EH (cell line): Measurements from ENCODE around the gene CAMTA1.

Experiments used
- DNase-seq: peaks from one replicate; pipeline ENCODE4 v3.0.0-alpha.2; 2015; ENCODE audit warnings: low read depth

CAMTA1 gene

DNA sequence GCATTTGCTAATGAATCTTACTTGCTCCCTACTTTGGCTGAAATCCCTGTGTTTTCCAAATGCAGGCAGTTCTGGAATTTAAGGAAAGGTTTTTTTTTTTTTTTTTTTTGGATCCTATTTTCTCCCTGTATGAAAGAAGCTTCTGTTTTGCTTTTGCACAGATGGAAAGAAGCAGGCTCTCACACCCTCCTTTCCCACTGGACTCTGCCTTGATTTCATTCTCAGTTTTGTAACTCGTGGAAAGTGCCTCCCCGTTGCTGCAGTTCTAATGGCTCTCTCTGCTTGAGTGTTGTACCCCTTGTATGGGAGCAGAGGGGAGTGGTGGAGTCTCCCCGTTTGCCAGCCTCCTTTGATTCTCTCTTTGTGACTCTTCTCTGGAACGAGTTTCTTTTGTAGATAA is 291.9 kb downstream of the CAMTA1 start:
- no peak for DNase-seq

DNA sequence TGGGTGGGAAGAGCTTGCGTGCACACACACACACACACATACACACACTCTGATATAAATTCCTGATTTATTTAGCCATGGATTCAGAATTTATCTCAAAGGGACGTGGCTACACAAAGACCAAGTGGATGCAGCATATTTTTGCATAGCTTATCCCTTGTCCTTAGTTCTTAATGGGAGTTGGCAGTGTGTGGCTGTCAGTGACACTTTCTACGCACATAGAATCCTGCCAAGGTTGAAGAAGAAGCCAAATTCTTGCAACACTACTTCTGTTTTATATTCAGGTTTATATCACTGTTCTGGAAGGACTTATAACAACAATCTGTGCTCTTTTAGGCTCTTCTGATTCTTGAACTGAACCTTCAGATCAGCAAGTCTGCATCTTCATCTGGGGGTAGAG is 292.7 kb downstream of the CAMTA1 start:
- no peak for DNase-seq

DNA sequence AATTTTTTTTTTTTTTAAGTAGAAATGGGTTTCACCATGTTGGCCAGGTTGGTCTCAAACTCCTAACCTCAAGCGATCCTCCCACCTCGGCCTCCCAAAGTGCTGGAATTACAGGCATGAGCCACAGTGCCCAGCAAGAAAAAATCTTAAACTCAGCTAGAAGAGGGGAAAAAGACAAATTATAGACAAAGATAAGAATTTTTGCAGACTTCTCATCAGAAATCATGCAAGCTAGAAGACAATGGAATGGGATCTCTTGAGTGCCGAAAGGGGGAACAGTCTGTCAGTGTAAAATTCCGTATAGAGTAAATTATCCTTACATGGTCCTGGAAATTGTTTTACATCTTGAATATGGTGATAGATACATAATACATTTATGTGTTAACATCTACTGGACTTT is 294.4 kb downstream of the CAMTA1 start:
- DNase-seq = no peak

DNA sequence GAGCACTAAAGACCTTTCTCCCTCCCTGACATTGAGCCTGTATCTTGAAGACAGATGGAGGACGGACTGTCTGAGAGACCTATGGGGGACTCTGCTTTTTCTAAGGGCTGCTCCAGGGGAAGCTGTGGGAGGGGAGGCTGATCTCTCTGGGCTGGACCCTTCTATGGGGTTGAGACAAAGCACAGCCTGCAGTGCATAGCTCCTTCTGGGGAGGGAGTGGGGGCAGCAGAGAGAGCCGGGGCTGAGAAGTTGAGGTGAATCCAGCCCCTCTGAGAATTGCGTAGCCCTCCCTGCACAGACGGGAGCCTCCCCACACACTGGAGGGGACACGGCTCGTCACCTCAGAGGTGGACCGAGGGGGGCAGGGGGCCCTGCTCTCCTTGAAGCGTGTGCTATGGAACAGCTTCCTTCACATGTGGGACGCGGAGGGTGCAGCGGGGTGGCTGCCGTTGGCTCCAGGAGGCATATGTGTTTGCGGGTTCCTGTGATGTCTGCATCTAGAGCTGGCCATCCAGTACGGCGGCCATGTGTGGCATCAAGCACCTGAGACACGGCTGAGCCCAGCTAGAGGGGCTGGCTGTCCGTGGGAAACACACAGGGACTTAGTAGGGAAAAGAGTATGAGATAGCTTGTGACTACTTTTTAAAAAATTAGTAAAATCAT is 299.1 kb downstream of the CAMTA1 start:
- DNase-seq = no peak

DNA sequence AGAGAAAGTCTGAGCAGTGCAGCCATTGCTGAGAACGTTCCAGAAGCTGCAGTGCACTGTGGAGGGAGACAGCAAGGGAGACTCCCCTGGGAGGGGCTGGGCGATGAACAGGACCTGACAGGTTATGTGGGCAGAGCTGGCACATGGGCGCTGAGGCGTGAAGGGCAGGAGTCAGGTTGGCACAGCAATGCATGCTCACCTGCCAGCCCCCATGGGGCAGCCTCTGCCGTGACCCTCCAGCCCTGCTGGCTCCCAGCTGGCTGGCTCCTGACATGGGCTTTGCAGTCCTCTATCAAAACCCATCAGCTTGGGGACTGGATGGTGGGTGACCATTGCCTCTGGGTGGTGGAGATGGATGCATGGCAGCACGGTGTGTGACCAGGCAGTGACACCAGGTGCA is 300.3 kb downstream of the CAMTA1 start:
- no peak for DNase-seq

DNA sequence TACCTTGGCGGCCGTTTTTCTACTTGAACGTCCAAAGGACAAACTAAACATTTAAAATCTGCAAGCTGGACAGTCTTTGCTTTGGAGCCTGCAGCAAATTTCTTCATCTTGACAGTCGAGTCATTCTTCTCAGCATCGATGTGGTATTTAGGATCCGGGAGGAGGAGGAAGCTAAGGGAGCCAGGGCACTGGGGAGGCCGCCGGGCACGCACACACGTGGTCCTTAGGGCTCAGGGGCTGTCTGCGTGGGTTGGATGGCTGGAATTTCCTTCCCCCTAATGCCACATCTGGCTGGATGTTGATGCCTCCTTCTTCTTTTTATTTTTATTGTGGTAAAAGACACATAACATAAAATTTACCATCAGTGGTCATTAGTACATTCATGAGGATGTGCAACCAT is 300.9 kb downstream of the CAMTA1 start:
- no peak for DNase-seq

DNA sequence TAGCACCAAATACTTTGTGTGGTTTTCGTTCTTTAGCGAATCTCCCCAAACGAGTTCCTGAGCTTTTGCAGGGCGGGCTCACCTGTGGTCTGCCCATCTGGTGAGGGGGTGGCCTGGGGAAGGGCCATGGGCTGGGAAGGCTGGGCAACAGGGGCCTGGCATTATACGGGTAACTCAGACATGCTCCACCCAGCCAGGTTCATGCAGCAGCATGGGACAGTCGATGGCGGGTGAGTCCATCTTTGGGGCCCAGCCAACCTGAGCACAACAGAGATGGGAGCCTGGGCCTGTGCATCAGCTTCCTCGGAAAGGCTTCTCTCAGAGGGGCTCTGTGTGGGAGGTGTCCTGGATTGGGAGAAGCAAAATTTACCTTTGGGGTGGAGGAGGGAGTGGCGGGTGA is 302.6 kb downstream of the CAMTA1 start:
- DNase-seq = no peak

DNA sequence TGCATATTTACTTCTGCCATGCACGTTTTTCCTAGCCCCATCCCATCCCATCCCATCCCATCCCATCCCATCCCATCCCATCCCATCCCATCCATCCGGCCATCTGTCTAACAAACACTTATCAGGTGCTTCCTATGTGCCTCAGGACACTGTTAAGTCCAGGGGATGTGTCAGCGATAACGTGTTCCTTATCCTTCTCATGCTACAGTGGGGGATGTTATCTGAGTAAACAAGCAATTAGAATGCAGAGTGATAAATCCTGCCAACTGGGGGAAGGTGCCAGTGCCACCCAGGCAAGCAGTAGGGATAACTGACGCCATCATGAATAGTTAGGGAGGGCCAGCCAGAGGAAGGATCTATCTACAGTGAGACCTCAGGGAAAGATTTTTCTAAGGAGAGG is 304.2 kb downstream of the CAMTA1 start:
- no peak for DNase-seq

DNA sequence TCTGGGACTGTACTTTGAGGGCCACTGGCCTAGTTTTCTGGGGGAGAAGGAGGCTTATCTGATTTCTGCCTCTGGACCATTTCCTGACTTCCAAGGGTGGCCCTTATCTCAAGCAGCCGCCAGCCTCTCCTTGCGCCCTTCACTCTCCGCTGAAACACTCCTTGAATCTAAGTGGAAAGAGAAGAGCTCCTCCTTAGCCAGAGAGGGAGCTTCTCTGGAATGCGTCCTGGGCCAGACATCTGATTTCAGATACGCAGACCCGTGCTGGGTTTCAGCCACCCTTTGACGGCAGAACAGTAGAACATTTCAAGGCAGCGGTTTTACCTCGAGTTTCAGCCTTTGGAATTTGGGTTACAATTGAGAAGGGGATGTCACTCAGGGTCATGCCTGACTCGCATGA is 308.0 kb downstream of the CAMTA1 start:
- no peak for DNase-seq

DNA sequence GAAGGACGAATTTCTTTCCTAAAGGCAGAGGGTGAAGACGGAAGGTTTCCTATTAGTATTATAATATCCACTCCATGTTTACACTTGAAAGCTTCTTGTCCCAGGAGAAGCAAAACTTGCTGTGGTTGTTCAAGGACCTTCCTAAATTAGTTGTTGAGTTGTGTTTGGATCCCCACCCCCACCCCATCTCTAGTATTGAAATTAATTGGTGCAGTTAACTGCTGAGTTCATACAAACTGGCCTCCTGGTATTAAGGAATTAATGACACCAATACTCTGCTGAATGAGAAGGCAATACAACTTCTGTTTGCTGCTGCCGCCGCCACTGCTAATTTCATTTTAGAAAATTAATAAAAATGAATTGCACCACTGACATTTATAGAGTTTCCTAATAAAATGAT is 308.8 kb downstream of the CAMTA1 start:
- DNase-seq = no peak

DNA sequence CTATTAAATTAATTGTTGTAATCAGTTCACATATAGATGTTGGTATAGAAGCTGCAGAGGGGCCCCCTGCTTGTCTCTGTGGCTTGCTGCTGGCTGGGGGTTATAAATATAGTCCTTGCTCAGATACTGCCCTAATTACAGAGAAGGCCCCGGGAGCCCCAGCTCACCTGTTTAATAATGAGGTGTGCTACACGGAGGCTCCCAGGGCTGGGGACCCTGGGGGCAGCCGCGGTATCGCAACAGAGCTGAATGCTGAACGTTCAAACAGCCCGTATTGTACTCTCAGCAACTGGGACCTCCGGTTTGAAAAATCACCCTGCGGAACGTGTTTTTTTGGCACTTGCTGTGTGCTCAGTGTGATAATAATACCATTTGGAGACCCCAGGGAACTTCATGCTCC is 309.3 kb downstream of the CAMTA1 start:
- DNase-seq = no peak

DNA sequence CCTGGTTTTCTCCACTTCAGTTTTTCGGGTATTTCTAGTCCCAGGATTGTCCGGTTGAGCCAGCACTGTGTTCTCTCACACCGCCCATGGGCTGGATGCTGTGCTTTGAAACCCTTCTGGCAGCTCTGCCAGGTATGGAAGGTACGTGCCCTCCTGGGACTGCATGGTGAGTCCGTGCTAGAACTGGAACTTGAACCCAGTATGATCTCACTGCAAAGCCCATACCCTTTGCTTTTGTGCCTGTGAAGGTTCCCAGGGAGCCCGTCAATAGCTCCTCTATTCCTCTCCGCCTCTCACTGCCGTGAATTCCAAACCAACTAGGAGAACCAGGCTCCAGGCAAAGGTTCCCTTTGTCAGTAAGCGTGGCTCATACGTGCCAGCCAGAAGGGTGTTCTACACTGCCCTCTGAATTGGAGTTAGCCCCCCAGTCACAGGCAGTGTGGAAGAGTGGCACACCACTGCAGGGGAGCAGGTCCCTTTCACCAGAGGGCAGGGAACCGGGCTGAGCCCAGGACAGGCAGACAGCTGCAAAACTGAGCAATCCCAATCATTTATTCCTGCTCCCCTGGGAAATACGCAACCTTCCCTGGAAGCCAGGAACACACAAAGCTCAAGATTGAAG is 310.2 kb downstream of the CAMTA1 start:
- DNase-seq = no peak

DNA sequence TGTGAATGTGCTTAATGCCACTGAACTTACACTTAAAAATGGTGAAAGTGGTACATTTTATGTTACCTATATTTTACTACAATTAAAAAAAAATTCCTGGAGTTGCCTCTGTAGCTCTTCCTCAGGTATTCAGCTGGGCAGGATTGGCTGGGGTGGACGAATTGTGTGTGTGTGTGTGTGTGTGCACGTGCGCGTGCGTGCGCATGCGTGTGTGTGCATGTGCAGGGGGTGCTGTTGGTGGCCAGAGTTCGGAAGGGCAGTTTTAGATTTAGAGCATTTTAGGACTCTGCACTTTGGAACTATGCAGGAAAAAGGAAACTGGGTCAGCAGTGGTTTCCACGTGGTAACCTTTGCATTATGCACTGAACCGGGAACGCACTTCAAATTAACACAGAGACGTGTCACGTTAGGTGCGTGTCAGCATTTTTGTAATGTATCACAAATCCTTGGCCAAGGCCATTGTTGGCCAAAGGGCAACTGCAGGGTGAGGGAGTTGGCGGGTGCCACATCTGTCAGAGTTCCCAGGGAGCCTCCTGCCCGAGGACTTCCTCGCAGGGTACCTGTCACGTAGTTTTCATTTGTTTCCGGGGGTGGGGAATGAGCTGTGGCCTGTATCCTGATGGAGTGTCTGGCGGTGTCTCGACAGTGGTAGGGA is 312.8 kb downstream of the CAMTA1 start:
- DNase-seq = no peak

DNA sequence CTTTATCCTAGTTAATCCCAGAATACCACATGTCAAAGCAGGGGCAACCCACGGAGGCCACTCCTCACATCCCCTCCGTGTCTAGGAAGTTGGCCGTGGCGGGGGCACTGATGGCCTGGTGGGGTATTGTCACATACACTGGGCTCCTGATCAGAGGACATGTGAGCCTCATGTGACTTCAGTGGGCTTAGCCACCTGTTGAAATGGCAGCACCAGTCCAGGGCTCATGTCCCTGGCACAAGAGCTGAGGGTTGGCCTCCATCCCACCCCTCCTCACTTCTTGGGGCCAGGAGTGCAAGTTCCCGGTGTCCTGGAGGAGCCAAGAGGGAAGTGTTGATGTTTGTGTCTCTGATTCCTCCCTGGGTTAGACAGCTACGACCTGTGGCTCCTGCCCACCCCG is 313.4 kb downstream of the CAMTA1 start:
- DNase-seq = no peak

DNA sequence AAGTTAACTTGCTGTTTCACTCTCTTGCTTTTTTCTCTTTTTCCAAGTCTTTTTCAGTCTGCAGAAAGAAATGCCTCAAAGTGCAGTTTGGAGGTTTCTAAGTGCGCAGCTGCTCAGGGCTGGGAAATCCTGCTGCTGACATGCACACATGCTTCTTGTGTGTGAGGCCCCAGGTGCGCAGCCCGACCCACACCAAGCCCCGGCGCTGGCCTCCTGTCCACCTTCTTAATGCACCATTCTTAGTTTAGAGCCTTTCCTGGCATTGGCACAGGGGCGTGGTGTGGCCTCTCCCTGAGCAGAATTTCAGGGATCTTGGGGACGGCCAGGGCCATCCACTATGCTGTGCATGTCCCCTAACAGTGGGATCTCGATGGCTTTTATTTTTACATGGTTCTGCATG is 315.2 kb downstream of the CAMTA1 start:
- no peak for DNase-seq

DNA sequence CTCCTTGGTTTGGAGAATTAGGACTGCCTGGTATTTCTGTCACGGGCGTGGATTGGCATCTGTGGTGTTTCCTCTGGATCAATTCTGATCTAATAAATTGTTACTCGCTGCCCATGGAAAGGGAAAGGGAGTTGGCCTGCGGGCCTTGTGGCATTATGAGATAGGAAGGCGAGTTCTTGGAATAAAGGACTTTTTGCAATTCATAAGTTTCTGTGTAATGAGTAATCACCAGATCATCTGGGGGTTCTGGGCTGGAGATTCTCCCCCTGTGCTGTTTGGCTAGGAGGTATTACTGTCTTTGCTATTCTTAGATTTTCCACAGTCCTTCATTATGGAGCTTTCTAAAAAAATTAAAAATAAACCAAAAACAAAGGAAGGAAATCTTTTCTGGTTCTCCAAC is 315.9 kb downstream of the CAMTA1 start:
- peak; percentile 21 for DNase-seq

DNA sequence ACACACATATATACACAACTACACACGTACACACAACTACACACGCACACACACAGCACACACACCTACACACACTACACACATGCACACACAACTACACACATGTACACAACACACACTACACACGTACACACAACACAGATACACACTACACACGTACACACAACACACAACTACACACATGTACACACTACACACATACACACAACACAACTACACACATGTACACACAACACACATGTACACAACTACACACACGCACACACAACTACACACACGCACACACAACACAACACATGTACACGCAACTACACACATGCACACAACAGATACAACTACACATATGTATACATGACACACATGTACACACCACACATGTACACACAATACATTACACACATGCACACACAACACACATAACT is 318.1 kb downstream of the CAMTA1 start:
- no peak for DNase-seq

DNA sequence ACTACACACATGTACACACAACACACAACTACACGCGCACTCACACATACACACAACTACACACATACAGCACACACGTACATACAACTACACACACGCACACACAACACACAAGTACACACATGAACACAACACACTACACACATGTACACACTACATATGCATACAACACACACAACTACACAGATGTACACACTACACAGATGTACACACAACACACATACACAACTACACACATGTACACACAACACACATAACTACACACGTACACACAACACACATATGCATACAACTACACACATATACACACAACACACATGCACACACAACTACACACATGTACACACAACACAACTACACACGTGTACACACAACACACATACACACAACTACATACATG is 318.6 kb downstream of the CAMTA1 start:
- DNase-seq = no peak

DNA sequence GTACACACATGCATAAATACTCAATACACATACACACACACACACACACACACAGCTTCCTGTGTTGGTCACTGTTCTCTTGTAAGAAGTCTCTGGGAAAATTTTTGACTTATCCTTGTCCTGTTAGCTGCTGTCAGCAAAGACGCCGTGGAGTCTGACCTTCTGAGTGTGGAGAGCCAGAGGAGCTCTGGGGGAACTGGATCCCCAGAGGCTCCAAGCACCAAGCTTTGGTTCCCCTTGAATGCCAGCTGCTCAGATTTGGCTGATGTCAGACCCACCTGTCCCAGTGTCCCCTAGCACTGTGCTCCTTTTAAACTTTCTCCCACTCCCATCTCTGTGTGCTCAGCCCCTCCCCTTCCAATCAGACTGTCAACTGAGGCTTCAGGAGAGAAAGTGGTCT is 319.1 kb downstream of the CAMTA1 start:
- DNase-seq = no peak

DNA sequence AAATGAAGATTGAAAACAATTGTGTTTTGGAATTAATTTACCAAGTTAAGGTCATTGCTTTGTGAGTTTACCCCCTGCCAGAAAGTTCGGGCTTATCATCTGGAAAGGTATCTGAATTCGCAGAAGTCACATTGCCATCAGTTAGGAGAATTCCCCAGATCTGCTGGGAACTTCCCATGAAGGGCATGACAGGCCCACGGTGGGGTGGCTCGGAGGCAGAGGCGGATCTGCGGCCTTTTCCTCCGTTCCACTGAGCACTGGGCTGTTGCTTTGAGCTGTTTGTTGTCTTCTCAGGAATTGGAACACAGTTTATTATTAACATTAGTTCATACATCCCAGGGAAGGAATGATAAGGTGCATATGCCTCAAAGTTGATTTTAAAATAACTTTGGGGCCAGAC is 320.0 kb downstream of the CAMTA1 start:
- no peak for DNase-seq

DNA sequence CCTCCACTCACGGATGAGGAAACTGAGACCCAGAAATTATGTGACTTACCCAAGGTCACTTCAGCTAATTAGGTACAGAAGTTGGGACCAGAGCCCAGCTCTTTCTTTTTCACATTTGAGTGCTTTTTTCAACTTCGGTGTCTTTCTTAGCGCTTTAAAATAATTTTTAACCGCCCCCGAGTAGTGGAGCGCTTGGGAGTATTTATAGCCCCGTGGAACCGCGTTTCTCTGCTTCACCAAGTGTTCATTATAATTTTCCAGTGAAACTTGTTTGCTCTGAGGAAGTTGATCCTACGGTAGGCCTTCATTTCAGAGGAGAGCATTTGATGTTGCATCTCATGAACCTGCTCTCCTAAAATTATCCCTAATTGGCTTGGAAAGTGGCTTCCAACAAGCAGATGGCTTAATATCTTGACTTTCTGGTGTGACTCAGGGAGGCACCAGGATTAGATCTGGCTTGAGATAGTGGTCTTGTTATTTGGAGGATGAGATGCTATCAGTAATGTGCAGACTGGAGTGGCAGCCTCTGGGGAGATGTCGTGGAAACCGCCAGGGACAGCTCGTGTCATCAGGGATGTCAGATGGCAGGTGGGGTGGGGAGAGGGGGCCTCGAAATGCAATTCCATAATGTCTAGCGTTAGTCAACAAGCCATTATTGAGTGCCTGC is 321.3 kb downstream of the CAMTA1 start:
- DNase-seq = no peak

DNA sequence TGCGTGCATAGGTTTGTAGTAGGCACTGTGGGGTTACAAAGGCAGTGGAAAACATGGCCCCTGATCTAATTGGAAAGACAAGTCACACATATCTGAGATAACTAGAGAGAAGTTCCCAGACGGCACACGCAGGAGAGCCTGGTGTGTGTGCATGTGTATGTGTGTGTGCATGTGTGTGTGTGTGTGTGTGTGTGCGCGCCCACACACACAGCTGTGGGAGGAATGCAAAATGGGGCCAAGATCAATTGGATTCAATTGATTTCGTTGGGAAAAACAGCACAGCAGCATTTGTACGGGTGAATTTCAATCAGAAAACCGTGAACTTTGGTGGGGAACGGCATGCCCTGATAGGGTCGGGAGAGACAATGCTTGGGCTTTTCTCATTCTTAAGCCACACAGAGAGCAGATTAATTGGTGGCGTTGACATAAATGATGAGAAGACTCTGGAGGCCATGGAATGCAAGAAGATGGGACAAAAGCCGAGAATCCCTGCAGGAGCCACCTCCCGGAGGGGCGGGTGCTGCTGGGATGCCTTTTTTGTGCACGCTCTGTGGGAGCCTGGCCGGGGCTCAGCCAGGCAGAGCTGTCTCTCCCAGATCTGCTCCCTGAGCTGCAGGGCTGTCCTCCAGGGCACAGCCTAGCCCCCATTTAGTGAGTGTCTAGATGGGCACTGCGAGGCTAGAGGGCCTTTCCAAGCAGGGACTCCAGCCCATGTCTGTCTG is 322.0 kb downstream of the CAMTA1 start:
- no peak for DNase-seq

DNA sequence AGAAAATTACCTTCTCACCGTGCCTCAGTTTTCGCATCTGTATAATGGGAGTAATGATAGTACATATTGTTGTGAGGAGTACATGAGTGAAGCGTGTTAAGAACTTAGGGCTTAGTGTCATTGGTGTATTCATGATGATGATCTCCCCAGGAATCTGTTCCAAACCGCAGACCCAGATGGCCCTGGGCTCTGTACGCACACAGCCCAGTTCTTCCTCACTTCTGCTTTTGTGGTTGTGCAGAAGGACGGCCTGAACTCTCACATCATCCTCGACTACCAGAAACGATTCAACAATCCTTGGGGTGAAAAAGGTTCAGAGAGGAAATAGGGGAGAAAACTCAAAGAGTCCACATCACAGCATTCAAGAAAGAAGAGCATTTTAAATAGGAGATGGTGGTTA is 323.0 kb downstream of the CAMTA1 start:
- DNase-seq = no peak
